ENCODE results near the gene DISC1. TPM values are rescaled to one million over a fixed set of nuclear protein-coding genes. Genes with fewer than 3 reads are reported as not detected.

DISC1 gene
- total RNA-seq, 1 experiment from 2014 or later: 0.36 TPM

DNA sequence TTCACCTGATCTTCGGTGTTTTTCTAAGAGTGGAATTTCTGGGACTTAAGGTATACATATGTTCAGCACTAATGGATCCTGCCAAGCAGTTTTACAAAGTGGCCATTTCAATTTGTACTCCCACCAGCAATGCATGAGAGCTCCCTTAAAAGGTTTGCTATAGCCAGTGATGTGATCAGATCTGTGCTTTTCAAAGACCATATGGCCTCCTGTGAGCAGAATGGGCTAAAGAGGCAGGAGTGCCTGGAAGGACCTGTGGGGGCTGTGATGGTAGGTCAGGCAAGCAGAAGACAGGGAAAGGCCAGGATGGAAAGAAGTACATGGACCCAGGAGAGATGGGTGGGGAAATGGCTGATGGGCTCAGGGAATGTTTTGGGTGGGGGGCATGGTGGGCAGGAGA is 252.7 kb downstream of the DISC1 start:
- Histone ChIP-seq H3K4me1 (ENCODE audit: control insufficient read depth, insufficient read depth, low read length) (no peaks in the 10 kb centered on the region), H3K9me3 (ENCODE audit: control insufficient read depth, insufficient read depth, low read depth, low read length) (no peaks in the 10 kb centered on the region), H3K36me3 (ENCODE audit: control insufficient read depth, insufficient read depth, low read length) (no peaks in the 10 kb centered on the region), H3K27ac (ENCODE audit: low read length) (no peak overlapping the region), H3K4me3 (ENCODE audit: low read depth in 2 of 2, low read length in 2 of 2) (no peak overlapping the region), H3K27me3 (ENCODE audit: control insufficient read depth, insufficient read depth, low read length) (no peaks in the 10 kb centered on the region)
- TF ChIP-seq SIN3A (IDR thresholded peaks at IDR 0.05; ENCODE audit: borderline replicate concordance, insufficient read depth, low read depth, low read length): no peak
- TF ChIP-seq, protein P1, sequence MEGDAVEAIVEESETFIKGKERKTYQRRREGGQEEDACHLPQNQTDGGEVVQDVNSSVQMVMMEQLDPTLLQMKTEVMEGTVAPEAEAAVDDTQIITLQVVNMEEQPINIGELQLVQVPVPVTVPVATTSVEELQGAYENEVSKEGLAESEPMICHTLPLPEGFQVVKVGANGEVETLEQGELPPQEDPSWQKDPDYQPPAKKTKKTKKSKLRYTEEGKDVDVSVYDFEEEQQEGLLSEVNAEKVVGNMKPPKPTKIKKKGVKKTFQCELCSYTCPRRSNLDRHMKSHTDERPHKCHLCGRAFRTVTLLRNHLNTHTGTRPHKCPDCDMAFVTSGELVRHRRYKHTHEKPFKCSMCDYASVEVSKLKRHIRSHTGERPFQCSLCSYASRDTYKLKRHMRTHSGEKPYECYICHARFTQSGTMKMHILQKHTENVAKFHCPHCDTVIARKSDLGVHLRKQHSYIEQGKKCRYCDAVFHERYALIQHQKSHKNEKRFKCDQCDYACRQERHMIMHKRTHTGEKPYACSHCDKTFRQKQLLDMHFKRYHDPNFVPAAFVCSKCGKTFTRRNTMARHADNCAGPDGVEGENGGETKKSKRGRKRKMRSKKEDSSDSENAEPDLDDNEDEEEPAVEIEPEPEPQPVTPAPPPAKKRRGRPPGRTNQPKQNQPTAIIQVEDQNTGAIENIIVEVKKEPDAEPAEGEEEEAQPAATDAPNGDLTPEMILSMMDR (IDR thresholded peaks at IDR 0.05): no peak
- in situ Hi-C loops (cut with HindIII; ENCODE audit: low pct_unique_long_range_greater_than_20kb, low sequenced_read_pairs) (no loop called here), intact Hi-C loops (cut with micrococcal nuclease; ENCODE audit: unreplicated experiment) (no loop called here)
- POLR2A ChIA-PET: no interaction called here
- ATAC-seq: no peak
- DNase-seq (ENCODE audit: low read depth, low spot score): no peak
- BruUV-seq (replicated peaks): no TSS peak
- CTCF ChIA-PET: no interaction called here

DNA sequence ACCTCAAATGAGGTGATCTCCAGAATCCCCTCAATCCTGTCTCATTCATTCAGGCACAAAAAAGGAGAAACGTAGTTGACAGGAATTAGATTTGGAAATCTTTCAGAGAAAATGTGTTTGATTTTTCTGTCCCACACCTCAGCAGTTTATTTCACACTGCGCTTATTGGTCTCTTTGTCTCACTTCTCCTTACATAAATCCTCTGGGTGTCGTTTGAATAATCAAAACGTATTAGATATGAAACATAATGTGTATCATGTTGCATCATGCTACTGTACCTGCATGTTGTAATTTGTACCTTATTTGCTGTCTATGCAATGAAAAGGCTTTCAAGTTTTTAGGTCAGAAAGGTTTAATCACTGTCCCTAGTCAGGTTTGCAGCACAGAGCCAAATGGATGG is 255.7 kb downstream of the DISC1 start:
- no peak overlapping the region for H3K27ac ChIP-seq (ENCODE audit: low read length)
- TF ChIP-seq, protein P2, sequence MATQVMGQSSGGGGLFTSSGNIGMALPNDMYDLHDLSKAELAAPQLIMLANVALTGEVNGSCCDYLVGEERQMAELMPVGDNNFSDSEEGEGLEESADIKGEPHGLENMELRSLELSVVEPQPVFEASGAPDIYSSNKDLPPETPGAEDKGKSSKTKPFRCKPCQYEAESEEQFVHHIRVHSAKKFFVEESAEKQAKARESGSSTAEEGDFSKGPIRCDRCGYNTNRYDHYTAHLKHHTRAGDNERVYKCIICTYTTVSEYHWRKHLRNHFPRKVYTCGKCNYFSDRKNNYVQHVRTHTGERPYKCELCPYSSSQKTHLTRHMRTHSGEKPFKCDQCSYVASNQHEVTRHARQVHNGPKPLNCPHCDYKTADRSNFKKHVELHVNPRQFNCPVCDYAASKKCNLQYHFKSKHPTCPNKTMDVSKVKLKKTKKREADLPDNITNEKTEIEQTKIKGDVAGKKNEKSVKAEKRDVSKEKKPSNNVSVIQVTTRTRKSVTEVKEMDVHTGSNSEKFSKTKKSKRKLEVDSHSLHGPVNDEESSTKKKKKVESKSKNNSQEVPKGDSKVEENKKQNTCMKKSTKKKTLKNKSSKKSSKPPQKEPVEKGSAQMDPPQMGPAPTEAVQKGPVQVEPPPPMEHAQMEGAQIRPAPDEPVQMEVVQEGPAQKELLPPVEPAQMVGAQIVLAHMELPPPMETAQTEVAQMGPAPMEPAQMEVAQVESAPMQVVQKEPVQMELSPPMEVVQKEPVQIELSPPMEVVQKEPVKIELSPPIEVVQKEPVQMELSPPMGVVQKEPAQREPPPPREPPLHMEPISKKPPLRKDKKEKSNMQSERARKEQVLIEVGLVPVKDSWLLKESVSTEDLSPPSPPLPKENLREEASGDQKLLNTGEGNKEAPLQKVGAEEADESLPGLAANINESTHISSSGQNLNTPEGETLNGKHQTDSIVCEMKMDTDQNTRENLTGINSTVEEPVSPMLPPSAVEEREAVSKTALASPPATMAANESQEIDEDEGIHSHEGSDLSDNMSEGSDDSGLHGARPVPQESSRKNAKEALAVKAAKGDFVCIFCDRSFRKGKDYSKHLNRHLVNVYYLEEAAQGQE (IDR thresholded peaks at IDR 0.05; ENCODE audit: insufficient read depth in 1 of 2, low read depth in 2 of 2, low read length in 1 of 2): no peak
- TF ChIP-seq, protein P1 (IDR thresholded peaks at IDR 0.05): no peak
- TF ChIP-seq TCF7L2 (IDR thresholded peaks at IDR 0.05; ENCODE audit: low read depth, low read length): no peak
- no peak for TF ChIP-seq POLR2AphosphoS5 (IDR thresholded peaks at IDR 0.05; ENCODE audit: low read depth, low read length)
- no peak for TF ChIP-seq SIN3A (IDR thresholded peaks at IDR 0.05; ENCODE audit: borderline replicate concordance, insufficient read depth, low read depth, low read length)
- no peaks in the 10 kb centered on the region for H3K9me3 ChIP-seq (ENCODE audit: control insufficient read depth, insufficient read depth, low read depth, low read length)
- BruUV-seq (replicated peaks): no TSS peak
- H3K4me1 ChIP-seq (ENCODE audit: control insufficient read depth, insufficient read depth, low read length): no peaks in the 10 kb centered on the region
- ChIA-PET POLR2A (no interaction called here), CTCF (no interaction called here)
- ATAC-seq (no peak), DNase-seq (ENCODE audit: low read depth, low spot score) (no peak)
- in situ Hi-C loops (cut with HindIII; ENCODE audit: low pct_unique_long_range_greater_than_20kb, low sequenced_read_pairs): no loop called here
- no peaks in the 10 kb centered on the region for H3K36me3 ChIP-seq (ENCODE audit: control insufficient read depth, insufficient read depth, low read length)
- H3K27me3 ChIP-seq (ENCODE audit: control insufficient read depth, insufficient read depth, low read length): no peaks in the 10 kb centered on the region
- intact Hi-C loops (cut with micrococcal nuclease; ENCODE audit: unreplicated experiment): no loop called here
- H3K4me3 ChIP-seq (ENCODE audit: low read depth in 2 of 2, low read length in 2 of 2): no peak overlapping the region

DNA sequence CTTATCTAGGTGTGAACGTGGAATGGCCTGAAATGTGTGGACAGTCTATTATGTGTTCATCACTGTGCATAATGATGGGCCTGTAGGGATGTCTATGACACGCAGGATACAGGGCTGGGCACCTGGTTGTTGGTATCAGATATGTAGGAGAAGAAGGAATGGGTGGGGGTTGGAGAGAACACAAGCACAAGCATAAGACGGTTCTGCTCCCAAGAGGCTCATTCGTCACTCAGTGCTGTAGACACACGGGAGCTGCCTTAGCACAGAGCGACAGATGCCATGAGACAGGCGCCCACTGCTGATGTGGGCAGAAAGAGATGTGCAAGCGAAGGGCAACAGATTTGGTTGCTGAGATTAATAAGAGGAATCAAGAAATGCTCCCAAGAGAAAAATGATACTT is 256.2 kb downstream of the DISC1 start:
- ATAC-seq: no peak
- H3K27ac ChIP-seq (ENCODE audit: low read length): no peak overlapping the region
- H3K36me3 ChIP-seq (ENCODE audit: control insufficient read depth, insufficient read depth, low read length): no peaks in the 10 kb centered on the region
- intact Hi-C loops (cut with micrococcal nuclease; ENCODE audit: unreplicated experiment) (no loop called here), in situ Hi-C loops (cut with HindIII; ENCODE audit: low pct_unique_long_range_greater_than_20kb, low sequenced_read_pairs) (no loop called here)
- H3K27me3 ChIP-seq (ENCODE audit: control insufficient read depth, insufficient read depth, low read length): no peaks in the 10 kb centered on the region
- ChIA-PET CTCF (no interaction called here), POLR2A (no interaction called here)
- no peak overlapping the region for H3K4me3 ChIP-seq (ENCODE audit: low read depth in 2 of 2, low read length in 2 of 2)
- no TSS peak for BruUV-seq (replicated peaks)
- H3K4me1 ChIP-seq (ENCODE audit: control insufficient read depth, insufficient read depth, low read length): no peaks in the 10 kb centered on the region
- H3K9me3 ChIP-seq (ENCODE audit: control insufficient read depth, insufficient read depth, low read depth, low read length): no peaks in the 10 kb centered on the region
- TF ChIP-seq TCF7L2 (IDR thresholded peaks at IDR 0.05; ENCODE audit: low read depth, low read length) (no peak), POLR2AphosphoS5 (IDR thresholded peaks at IDR 0.05; ENCODE audit: low read depth, low read length) (no peak), SIN3A (IDR thresholded peaks at IDR 0.05; ENCODE audit: borderline replicate concordance, insufficient read depth, low read depth, low read length) (no peak)
- TF ChIP-seq, protein P2 (IDR thresholded peaks at IDR 0.05; ENCODE audit: insufficient read depth in 1 of 2, low read depth in 2 of 2, low read length in 1 of 2): no peak
- TF ChIP-seq, protein P1 (IDR thresholded peaks at IDR 0.05): no peak
- DNase-seq (ENCODE audit: low read depth, low spot score): no peak
